Erythroblast (primary cell): ENCODE data around the gene CTCFL.

Experiments
- DNase-seq, 2 experiments: peaks; one replicate each; lab custom pipeline; 2025; lab: John Stamatoyannopoulos, UW
- GATA1 ChIP-seq: IDR thresholded peaks from 2 replicates; pipeline ENCODE4 v1.6.1; 2011; ENCODE audit warnings: low read depth, mild to moderate bottlenecking, control low read depth, low read length, moderate library complexity
- POLR2A ChIP-seq: IDR thresholded peaks from 2 replicates; pipeline ENCODE4 v1.6.1; 2011; ENCODE audit warnings: mild to moderate bottlenecking, low read length

CTCFL gene

DNA sequence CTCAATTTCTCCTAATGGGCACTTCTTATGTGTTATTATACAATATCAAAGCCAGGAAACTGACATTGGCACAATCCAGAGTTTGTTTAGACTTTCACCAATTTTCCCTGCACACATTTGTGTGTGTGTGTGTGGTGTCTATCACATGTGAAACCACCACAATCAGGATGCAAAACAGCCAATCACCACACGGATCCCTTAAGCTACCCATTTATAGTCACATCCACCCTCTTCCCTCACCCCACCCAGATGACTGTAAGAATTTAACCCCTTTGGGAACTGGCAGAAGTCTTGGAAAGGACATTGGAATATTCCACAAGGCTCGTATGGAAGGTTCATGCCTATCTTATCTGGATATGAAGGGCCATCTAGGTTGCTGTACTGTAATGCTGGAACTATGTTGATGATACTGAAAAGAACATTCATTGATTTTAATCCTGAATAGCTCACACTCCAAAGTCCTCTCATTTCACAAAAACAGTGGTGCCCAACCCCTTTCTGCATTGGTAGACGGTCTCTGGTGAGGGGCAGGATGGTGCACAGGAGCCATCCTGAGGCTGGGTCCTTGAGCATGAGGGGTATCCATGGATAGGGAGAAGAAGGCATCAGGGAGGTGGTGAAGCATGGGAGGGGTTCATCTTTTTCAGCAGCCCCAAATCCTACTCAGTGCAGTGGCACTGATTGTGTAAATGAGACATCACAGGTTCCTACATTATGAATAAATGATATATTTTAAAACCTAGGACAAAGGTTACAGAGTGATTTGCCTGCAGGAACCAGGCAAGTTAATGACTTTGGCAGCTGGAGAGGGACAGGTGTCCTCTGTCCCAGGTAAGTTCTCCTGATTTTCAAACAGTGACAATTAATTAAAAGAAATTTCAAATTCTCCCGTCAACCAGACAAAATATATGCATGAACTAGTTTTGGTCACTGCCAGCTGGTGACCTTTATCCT is 12.1 kb upstream of the CTCFL start:
- TF ChIP-seq POLR2A (no peak), GATA1 (no peak)
- no peak for DNase-seq

DNA sequence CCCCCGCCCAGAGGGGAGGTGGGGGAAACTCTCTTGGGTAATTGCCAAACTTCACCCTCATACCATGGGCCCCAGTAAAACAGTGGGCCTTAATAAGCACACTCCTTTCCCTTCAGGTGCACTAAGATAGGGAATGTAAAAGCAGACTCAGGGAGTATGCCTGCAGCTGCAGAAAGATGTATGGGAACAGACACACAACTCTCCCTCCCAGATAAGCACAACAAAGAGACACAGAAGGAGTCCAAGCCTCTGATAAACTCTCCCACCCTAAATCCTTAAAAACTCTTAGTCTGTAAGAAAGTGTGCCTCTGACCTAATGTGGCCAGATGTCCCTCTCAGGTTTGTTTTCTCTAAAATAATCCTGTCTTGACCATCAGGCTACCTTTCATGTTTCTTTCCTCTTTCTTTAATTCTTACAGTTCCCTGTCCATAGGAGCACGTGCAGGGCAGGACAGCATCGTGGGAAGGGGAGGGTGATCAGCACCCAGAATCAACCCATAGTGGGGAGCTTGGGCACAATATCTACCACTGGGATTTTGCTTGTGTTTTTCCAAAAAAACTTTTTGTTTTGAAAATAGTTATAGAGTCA is 11.3 kb upstream of the CTCFL start:
- TF ChIP-seq GATA1: no peak
- no peak for TF ChIP-seq POLR2A
- DNase-seq: no peak

DNA sequence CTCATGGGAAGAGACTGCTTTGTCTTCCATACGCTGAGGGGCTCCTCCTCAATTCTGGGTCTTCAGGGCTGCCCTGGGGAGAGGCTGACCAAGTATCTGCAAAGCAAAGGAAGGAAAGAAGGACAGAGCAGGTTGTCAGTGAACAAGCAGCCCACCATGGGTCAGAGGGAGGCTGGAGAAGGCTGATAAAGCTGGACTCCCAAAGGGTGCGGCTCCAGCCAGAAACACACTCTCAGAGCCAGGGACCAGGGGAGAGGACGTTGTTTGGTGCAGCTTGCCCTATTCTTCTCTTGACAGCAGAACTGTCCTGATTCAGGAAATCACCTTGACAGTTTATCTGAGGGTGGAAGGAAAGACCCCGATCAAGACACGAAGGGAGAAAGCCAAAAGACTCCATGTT is 10.4 kb upstream of the CTCFL start:
- peak; percentile 13 to 65 for DNase-seq
- TF ChIP-seq POLR2A (no peak), GATA1 (no peak)

DNA sequence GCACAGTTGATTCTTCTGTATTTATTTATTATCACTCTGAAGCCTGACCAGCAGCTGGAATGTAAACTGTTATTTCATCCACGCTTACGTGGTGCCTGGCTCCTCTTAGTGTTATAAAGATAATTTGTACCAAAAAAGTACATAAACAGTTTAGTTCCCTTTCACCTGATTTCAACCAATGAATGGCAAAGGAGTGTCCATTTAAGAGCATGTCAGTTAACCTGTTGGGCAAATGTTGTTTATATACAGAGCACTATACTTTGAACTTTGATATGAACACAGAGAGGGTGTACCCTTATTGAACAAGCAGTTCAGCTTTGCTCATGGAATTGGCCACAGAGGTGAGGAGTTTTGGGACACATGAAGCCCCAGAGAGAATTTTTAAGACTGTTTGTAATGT is 7.2 kb upstream of the CTCFL start:
- no peak for TF ChIP-seq POLR2A
- no peak for TF ChIP-seq GATA1
- DNase-seq: no peak

DNA sequence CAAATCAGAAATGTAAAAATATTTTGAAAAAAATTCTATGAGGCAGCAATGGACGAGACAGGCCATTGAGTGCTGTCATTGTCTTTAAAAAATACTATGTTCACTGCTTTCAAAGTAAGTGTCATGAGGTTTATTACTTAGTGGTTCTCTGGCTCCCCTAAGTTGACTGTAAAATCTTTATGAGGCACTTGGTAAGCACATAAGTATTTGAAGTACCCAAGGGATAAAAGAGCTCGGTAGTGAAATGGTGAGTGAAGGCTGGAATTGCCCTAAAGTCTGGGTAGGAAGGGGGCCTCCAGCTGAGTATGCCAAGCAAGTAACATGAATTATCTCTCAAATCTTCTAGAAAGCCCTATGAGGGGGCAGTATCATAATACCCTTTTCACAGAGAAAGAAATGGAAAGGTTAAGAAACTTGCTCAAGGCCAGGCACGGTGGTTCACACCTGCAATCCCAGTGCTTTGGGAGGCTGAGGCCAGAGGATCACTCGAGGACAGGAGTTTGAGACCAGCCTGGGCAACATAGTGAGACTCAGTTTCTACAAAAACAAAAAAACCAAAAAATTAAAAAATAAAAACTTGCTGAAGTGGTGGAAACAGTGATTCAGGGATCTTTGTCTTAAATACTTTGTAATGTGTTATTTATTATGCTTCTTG is 5.5 kb upstream of the CTCFL start:
- no peak for TF ChIP-seq POLR2A
- TF ChIP-seq GATA1: no peak
- DNase-seq: no peak

DNA sequence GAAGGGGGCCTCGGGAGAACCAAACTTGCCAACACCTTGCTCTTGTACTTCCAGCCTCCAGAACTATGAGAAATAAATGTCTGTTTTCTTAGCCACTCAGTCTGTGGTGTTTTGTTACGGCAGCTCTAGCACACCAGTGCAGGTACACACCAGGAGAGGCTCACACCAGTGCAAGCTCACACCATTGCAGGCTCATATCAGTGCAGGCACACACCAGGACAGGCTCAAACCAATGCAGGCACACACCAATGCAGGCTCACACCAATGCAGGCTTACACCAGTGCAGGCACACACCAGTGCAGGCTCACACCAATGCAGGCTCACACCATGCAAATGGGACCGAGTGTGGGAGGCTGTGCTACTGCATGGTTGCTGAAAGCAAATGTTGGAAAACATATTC is 4.9 kb upstream of the CTCFL start:
- TF ChIP-seq POLR2A (no peak), GATA1 (no peak)
- no peak for DNase-seq

DNA sequence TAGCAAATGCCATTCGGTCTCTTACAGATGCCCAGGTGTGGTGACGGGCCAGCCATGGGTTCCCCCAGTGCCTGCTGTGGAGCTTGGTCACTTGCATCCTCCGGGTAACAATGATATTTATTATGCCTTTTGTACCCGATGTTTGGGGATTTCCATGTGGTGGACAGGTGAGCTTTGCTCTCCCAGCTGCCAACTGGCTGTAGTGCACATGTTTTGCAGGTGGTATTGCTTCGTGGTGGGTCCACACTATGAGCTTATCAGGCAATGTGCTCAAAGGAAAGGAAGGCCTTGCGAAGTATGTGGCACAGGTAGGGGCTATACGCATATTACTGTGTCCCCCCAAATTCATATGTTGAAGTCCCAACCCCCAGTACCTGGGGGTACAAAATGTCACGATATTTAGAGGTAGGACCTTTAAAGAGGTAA is 4.2 kb upstream of the CTCFL start:
- DNase-seq: no peak
- TF ChIP-seq GATA1 (no peak), POLR2A (no peak)

DNA sequence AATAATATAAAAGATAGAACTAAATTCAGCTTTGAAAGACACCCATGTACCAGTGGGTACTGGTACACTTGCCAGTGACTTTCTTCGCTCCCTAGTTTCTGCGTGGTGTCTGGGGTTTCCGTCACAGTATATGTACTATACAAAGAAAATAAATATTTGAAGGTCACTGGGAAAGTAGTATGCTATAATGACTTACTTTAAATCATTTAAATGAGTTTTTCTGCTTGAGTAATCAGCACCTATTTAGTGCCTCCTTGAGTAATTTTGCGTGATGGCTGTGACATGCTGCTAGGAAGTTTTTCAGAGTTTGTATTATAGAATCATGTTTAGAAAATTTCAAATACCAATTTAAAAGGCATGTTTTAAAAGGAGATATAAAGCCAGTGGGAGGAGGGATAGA is 3.2 kb upstream of the CTCFL start:
- TF ChIP-seq POLR2A: no peak
- TF ChIP-seq GATA1: no peak
- DNase-seq: no peak

DNA sequence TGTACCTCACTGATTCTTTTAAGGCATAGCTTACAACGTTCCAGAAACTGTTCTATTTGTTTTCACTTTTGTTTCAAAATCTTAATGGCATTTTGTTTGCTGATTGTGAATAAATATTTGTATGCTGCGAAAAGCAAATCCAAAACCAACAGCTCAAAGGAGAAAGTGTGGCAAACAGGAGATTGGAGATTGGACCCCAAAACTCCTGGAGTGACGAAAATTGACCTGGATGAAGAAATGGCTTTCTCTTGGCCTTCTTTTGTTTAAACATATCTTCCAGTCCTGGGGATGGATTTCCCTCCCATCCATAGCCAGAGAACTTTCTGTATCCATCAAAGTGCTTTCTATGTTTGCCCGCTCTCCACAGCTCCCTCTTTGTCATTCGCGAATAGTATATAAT is 2.8 kb upstream of the CTCFL start:
- no peak for DNase-seq
- TF ChIP-seq POLR2A (no peak), GATA1 (no peak)

DNA sequence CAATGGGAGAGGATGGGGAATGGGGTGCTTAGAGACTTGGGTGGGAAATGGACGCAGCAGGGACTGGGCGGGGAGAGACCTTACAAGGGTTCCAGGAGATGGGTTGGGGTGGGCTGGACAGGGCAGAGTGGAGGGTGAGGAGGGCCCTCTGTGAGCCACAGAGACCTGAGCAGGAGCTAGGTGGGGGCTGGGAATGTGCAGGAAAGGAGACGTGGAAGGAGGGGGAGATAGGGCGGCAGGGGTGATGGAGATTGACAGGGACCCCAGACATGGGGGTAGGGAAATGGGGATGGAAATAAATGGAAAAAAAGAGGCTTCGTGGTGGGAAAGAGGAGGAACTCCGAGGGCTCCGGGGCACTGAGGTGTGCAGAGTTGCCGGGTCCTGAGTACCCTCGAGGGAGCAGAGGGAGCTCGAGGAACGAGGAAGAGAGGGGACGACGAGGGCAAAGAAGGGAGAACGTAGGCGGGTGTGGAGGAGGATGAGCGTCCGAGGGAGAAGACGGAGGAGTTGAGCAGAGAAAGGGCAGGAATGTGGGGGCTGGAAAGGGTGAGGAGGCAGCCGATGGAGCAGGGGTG is 2.0 kb upstream of the CTCFL start:
- TF ChIP-seq GATA1 (no peak), POLR2A (no peak)
- DNase-seq: no peak

DNA sequence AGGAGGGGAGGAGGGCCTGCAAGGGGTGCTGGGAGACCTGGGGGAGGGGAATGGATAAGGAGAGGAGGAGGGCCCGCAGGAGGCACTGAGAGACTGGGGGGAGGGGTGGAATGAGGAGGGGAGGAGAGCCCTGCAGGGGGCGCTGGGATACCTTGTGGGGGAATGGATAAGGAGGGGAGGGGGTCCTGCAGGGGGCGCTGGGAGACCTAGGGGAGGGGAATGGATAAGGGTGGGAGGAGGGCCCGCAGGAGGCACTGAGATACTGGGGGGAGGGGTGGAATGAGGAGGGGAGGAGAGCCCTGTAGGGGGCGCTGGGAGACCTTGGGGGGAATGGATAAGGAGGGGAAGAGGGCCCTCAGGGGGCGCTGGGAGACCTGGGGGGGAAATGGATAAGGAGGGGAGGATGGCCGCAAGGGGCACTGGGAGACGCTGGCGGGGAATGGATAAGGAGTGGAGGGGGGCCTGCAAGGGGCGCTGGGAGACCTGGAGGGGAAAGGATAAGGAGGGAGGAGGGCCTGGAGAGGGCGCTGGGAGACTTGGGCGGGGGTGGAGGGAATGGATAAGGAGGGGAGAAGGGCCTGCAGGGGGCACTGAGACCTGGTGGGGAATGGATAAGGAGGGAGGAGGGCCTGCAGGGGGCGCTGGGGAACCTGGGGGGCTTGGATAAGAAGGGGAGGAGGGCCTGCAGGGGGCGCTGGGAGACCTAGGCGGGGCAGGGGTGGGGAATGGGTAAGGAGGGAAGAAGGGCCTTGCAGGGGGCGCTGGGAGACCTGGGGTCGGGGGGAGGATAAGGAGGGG is 1.3 kb upstream of the CTCFL start:
- DNase-seq: peak; percentile 74 to 87
- TF ChIP-seq POLR2A: no peak
- no peak for TF ChIP-seq GATA1

DNA sequence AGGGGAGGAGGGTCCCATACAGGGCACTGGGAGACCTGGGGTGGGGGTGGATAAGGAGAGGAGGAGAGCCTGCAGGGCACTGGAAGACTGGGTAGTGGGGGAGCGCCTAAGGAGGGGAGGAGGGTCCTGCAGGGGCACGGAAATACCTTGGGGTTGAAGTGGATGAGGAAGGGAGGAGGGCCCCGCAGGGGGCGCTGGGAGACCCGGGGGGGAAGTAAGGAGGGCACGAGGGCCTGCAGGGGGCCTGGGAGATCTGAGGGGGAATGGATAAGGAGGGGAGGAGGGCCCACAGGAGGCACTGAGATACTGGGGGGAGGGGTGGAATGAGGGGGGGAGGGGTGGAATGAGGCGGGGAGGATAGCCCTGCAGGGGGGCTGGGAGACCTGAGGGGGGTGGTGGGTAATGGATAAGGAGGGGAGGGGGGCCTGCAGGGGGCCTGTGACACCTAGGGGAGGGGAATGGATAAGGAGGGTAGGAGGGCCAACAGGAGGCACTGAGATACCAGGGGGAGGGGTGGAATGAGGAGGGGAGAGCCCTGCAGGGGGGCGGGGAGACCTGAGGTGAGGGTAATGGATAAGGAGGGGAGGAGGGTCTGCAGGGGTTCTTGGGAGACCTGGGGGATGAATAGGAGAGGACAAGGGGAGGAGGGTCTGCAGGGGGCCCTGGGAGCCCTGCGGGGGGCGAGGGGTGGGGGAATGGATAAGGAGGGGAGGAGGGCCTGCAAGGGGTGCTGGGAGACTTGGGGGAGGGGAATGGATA is 567 bp upstream of the CTCFL start:
- DNase-seq: no peak
- TF ChIP-seq POLR2A (no peak), GATA1 (no peak)

DNA sequence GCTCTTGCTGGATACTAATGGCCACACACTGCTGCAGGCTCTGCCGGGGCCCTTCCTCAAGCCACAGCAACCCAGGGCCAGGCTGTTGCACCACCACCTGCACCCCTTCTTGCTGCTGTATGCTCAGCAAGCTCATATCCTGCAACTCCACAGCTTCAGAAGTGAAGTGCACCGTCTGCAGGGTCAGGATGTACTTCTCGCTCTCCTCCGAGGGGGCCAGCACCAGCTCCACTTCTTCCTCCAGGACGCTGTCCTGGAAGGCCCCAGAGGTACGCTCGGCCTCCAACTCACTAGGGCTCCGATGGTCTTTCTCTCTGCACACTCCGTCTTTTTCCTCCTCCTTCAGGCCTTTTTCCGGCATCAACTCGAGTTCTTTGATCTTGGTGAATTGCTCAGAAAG is 1.2 kb downstream of the CTCFL start:
- TF ChIP-seq GATA1: no peak
- no peak for TF ChIP-seq POLR2A
- no peak for DNase-seq
